Measurements from ENCODE around the gene CYFIP1. TPM values are rescaled to one million over a fixed set of nuclear protein-coding genes. Genes with fewer than 3 reads are reported as not detected.

CYFIP1 gene
- total RNA-seq, 1 experiment from 2014 or later, result 79.2 TPM

DNA sequence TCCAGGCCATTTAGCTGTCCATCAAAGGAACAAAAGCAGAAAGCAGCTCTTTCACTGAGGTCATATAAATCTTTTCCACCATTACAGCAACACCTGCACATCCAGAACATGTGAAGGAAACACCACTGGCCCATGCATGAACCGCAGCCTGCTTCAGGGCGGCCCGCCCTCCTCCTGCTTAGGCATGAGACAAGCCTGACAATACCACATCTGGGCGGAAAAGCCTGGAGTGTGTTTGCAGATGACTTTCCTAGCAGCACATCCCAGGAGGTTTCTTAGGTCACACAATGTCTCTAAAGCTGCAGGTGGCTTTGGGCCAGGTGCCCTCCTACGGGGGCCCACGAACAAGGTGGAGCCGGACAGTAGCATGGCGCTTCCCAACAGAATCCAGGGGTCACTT, 19.6 kb downstream of the CYFIP1 start (continued):
- TF ChIP-seq, protein P1, sequence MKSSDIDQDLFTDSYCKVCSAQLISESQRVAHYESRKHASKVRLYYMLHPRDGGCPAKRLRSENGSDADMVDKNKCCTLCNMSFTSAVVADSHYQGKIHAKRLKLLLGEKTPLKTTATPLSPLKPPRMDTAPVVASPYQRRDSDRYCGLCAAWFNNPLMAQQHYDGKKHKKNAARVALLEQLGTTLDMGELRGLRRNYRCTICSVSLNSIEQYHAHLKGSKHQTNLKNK (CRISPR knock-in tag; IDR thresholded peaks at IDR 0.05), result no peak
- no peak for TF ChIP-seq EMX1 (CRISPR knock-in tag; IDR thresholded peaks at IDR 0.05)
- no peak for TF ChIP-seq CREM (CRISPR knock-in tag; IDR thresholded peaks at IDR 0.05)
- TF ChIP-seq ZNF423 (CRISPR knock-in tag; IDR thresholded peaks at IDR 0.05), result no peak
- TF ChIP-seq, protein P2, sequence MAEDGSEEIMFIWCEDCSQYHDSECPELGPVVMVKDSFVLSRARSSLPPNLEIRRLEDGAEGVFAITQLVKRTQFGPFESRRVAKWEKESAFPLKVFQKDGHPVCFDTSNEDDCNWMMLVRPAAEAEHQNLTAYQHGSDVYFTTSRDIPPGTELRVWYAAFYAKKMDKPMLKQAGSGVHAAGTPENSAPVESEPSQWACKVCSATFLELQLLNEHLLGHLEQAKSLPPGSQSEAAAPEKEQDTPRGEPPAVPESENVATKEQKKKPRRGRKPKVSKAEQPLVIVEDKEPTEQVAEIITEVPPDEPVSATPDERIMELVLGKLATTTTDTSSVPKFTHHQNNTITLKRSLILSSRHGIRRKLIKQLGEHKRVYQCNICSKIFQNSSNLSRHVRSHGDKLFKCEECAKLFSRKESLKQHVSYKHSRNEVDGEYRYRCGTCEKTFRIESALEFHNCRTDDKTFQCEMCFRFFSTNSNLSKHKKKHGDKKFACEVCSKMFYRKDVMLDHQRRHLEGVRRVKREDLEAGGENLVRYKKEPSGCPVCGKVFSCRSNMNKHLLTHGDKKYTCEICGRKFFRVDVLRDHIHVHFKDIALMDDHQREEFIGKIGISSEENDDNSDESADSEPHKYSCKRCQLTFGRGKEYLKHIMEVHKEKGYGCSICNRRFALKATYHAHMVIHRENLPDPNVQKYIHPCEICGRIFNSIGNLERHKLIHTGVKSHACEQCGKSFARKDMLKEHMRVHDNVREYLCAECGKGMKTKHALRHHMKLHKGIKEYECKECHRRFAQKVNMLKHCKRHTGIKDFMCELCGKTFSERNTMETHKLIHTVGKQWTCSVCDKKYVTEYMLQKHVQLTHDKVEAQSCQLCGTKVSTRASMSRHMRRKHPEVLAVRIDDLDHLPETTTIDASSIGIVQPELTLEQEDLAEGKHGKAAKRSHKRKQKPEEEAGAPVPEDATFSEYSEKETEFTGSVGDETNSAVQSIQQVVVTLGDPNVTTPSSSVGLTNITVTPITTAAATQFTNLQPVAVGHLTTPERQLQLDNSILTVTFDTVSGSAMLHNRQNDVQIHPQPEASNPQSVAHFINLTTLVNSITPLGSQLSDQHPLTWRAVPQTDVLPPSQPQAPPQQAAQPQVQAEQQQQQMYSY (CRISPR knock-in tag; IDR thresholded peaks at IDR 0.05), result no peak; the same call in 1 of the 2 replicates
- TF ChIP-seq, protein P3, sequence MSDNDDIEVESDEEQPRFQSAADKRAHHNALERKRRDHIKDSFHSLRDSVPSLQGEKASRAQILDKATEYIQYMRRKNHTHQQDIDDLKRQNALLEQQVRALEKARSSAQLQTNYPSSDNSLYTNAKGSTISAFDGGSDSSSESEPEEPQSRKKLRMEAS (CRISPR knock-in tag; IDR thresholded peaks at IDR 0.05), result no peak
- TF ChIP-seq, protein P4, sequence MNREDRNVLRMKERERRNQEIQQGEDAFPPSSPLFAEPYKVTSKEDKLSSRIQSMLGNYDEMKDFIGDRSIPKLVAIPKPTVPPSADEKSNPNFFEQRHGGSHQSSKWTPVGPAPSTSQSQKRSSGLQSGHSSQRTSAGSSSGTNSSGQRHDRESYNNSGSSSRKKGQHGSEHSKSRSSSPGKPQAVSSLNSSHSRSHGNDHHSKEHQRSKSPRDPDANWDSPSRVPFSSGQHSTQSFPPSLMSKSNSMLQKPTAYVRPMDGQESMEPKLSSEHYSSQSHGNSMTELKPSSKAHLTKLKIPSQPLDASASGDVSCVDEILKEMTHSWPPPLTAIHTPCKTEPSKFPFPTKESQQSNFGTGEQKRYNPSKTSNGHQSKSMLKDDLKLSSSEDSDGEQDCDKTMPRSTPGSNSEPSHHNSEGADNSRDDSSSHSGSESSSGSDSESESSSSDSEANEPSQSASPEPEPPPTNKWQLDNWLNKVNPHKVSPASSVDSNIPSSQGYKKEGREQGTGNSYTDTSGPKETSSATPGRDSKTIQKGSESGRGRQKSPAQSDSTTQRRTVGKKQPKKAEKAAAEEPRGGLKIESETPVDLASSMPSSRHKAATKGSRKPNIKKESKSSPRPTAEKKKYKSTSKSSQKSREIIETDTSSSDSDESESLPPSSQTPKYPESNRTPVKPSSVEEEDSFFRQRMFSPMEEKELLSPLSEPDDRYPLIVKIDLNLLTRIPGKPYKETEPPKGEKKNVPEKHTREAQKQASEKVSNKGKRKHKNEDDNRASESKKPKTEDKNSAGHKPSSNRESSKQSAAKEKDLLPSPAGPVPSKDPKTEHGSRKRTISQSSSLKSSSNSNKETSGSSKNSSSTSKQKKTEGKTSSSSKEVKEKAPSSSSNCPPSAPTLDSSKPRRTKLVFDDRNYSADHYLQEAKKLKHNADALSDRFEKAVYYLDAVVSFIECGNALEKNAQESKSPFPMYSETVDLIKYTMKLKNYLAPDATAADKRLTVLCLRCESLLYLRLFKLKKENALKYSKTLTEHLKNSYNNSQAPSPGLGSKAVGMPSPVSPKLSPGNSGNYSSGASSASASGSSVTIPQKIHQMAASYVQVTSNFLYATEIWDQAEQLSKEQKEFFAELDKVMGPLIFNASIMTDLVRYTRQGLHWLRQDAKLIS (CRISPR knock-in tag; IDR thresholded peaks at IDR 0.05; ENCODE audit: borderline replicate concordance), result no peak
- TF ChIP-seq MXD4 (CRISPR knock-in tag; IDR thresholded peaks at IDR 0.05; ENCODE audit: borderline replicate concordance), result no peak
- TF ChIP-seq NFYB (CRISPR knock-in tag; conservative IDR thresholded peaks at IDR 0.05; ENCODE audit: low read depth), result no peak
- no peak for TF ChIP-seq NFATC4 (CRISPR knock-in tag; IDR thresholded peaks at IDR 0.05)
- TF ChIP-seq, protein P5, sequence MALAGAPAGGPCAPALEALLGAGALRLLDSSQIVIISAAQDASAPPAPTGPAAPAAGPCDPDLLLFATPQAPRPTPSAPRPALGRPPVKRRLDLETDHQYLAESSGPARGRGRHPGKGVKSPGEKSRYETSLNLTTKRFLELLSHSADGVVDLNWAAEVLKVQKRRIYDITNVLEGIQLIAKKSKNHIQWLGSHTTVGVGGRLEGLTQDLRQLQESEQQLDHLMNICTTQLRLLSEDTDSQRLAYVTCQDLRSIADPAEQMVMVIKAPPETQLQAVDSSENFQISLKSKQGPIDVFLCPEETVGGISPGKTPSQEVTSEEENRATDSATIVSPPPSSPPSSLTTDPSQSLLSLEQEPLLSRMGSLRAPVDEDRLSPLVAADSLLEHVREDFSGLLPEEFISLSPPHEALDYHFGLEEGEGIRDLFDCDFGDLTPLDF (CRISPR knock-in tag; IDR thresholded peaks at IDR 0.05), result no peak

DNA sequence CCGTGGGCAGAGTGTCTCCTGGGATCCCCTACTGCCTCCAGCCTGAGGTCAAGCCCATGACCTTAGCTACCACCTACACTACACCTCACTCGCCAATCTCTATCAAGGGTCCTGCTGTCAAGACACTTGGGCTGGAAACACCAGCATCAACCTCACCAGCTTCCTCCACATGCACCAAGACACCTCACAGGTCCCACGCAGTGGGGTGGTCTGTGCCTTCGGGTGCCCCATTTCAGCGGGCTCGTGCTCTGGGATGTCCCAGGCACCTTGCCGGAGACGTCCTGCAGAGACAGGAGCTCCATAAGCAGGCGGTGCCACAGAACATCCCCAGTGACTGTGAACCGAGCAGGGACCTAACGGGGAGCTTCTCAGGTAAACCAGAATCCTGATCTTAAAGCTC, 20.0 kb downstream of the CYFIP1 start:
- no peak for TF ChIP-seq TCF7 (CRISPR knock-in tag; IDR thresholded peaks at IDR 0.05; ENCODE audit: low read depth)
- ATAC-seq (no peak), DNase-seq (ENCODE audit: low spot score) (no peak)
- H3K9me3 Mint-ChIP-seq, result 0 out of 2 replicates have a peak, but pooled peaks cover 4% of the 10 kb centered on the region
- H3K27ac Mint-ChIP-seq, result peak overlapping the region; percentile 8; the same call in 1 of the 2 replicates
- H3K4me1 Mint-ChIP-seq, result peaks cover 5% of the 10 kb centered on the region
- peaks cover 3% of the 10 kb centered on the region; the same call in 1 of the 2 replicates for H3K36me3 Mint-ChIP-seq
- peaks cover 8% of the 10 kb centered on the region for H3K27me3 Mint-ChIP-seq (ENCODE audit: low read depth)
- CTCF ChIA-PET, result interaction anchor here (0.8 to 1.0 kb wide), 2 partner anchors 76 kb away, joined by 3 read pairs; no protein-coding TSS in a partner anchor
- no peak overlapping the region for H3K4me3 Mint-ChIP-seq
- POLR2A ChIA-PET, result no interaction called here

DNA sequence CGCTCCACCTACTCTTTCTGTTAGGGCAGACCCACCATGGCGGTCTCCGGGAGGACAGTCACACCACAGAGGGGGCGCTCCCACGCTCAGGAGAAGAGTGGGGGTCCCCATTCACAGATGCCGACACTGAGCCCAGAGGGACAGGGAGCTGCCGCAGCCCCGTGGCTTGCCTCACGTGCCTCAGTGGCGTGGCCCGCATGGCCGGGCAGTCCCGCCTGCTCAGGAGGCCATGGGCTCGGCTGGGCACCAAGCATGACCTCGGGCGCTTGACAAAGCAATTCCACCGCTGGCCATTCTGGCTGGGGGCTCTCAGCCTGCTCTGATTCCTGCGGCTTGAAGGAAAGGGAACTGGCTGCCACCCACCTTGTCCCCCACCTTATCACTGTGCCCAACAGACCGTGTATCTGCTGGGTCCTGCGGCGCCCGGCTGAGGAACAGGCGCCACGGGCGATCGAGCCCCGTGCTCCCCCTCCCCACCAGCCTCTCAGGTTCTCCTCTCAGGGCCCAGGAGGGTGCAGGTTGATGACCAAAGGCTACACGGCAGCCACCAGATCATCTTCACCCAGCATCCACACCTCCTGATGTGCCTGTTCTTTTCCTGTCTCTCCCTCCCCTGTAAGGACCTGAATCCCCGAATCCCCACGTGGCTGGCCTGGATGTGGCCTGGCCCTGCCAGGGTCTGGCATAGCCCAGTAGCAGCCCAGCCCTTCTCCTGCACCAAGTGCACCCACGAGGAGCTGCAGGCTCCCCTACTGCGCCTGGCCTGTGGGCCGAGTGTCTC, 20.7 kb downstream of the CYFIP1 start:
- no peak overlapping the region for H3K27ac Mint-ChIP-seq
- TF ChIP-seq ZNF396 (CRISPR knock-in tag; IDR thresholded peaks at IDR 0.05; ENCODE audit: borderline replicate concordance) (no peak), ZNF138 (CRISPR knock-in tag; conservative IDR thresholded peaks at IDR 0.05) (no peak)
- TF ChIP-seq, protein P1 (CRISPR knock-in tag; IDR thresholded peaks at IDR 0.05), result no peak
- H3K36me3 Mint-ChIP-seq, result peaks cover 3% of the 10 kb centered on the region; the same call in 1 of the 2 replicates
- H3K4me3 Mint-ChIP-seq, result no peak overlapping the region
- peaks cover 5% of the 10 kb centered on the region for H3K4me1 Mint-ChIP-seq
- POLR2A ChIA-PET, result no interaction called here
- 0 out of 2 replicates have a peak, but pooled peaks cover 4% of the 10 kb centered on the region for H3K9me3 Mint-ChIP-seq
- H3K27me3 Mint-ChIP-seq (ENCODE audit: low read depth), result peaks cover 14% of the 10 kb centered on the region
- DNase-seq (ENCODE audit: low spot score) (no peak), ATAC-seq (no peak)
- CTCF ChIA-PET, result interaction anchor here (1.0 kb wide), 1 partner anchor 76 kb away, joined by 3 read pairs; no protein-coding TSS in a partner anchor

Measured in WTC11 (cell line).